Stimulated activated CD8-positive, alpha-beta memory T cell treated with anti-CD3 and anti-CD28 coated beads, Interleukin-7, amount 100 ng/mL, for 48 hours (primary cell): ENCODE measurements around the gene DPY30.

Experiments used
- DNase-seq, 2 donors: peaks; one replicate each; pipeline ENCODE4 v3.0.0-alpha.2; 2020; ENCODE audit warnings: low read depth in 1 of 2; ENCODE audit errors: extremely low read depth in 1 of 2

Gene DPY30

DNA sequence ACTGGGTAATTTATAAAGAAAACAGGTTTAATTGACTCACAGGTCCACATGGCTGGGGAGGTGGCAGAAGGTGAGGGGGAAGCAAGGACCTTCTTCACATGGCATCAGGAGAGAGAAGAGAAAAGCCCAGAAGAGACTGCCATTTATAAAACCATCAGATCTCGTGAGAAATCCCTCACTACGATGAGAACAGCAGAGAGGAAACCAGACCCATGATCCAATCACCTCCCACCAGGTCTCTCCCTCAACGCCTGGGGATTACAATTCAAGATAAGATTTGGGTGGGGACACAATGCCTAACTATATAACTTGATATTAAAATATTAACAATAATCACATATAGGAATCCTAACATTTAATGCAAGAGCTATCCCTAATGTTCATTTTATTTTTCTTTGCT lies 60.6 kb downstream of the DPY30 start:
- no peak for DNase-seq

DNA sequence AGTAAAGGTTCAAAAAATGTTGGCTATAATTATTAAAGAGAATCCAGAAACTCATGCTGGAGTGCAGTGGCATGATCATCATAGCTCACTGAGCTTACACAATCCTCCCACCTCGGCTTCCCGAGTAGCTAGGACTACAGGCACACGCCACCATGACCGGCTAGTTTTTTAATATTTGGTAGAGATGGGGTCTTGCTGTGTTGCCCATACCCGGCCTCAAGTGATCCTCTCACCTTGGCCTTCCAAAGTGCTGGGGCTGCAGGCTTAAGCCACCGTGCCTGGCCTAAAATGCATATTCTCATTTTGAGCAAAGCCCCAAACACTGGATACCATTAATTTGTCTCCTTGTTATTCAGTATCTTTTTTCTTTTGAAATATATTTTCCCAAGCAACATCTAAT lies 61.2 kb downstream of the DPY30 start:
- DNase-seq = no peak
